Skeletal muscle satellite cell (primary cell): ENCODE results near the gene PRRC2B.
"Not testable (repeated sequence)": the region's sequence is repeated elsewhere in the genome, so short reads cannot be mapped to it uniquely, and the experiment has no call there.

Experiments
- H3K27me3 ChIP-seq: 2 replicates; pipeline ENCODE4 v1.7.0; 2013; ENCODE audit warnings: low read length; ENCODE audit not compliant: control insufficient read depth, insufficient read depth
- H3K36me3 ChIP-seq: 2 replicates; pipeline ENCODE4 v1.7.0; 2013; ENCODE audit warnings: mild to moderate bottlenecking, control low read depth, low read length; ENCODE audit not compliant: insufficient read depth
- H3K4me1 ChIP-seq: 2 replicates; pipeline ENCODE4 v1.7.0; 2013; ENCODE audit warnings: low read length; ENCODE audit not compliant: control insufficient read depth, insufficient read depth
- H3K4me2 ChIP-seq: 2 replicates; pipeline ENCODE4 v1.7.0; 2013; ENCODE audit warnings: mild to moderate bottlenecking, low read length
- H3K4me3 ChIP-seq: 2 replicates; pipeline ENCODE4 v1.7.0; 2013; ENCODE audit warnings: low read length
- H3K9ac ChIP-seq: 2 replicates; pipeline ENCODE4 v1.7.0; 2013; ENCODE audit warnings: mild to moderate bottlenecking, low read depth, low read length, moderate library complexity
- H3K9me3 ChIP-seq: replicated peaks from 2 replicates; pipeline ENCODE4 v1.7.0; 2013; ENCODE audit warnings: mild to moderate bottlenecking, control low read depth, low read length

The PRRC2B gene

DNA sequence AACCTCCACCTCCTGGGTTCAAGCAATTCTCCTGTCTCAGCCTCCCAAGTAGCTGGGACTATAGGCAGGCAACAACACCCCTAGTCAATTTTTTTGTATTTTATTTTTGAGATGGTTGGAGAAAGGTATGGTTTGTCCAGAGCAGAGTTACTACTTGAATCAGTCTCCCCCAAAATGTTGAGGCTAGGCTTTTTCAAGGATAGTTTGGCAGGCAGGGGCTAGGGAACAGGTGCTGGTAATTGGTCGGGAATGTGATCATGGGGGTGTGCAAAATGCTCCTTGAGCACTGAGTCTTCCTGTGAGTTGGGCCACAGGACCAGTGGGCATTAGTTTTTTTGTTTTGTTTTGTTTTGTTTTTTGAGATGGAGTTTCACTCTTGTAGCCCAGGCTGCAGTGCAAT lies 28.3 kb upstream of the PRRC2B start:
- no peaks in the 10 kb centered on the region for H3K27me3 ChIP-seq
- no peaks in the 10 kb centered on the region for H3K36me3 ChIP-seq
- peaks cover 11% of the 10 kb centered on the region for H3K4me1 ChIP-seq
- H3K4me2 ChIP-seq, result no peak overlapping the region
- no peak overlapping the region for H3K9ac ChIP-seq
- H3K9me3 ChIP-seq, result no peaks in the 10 kb centered on the region
- no peak overlapping the region for H3K4me3 ChIP-seq

DNA sequence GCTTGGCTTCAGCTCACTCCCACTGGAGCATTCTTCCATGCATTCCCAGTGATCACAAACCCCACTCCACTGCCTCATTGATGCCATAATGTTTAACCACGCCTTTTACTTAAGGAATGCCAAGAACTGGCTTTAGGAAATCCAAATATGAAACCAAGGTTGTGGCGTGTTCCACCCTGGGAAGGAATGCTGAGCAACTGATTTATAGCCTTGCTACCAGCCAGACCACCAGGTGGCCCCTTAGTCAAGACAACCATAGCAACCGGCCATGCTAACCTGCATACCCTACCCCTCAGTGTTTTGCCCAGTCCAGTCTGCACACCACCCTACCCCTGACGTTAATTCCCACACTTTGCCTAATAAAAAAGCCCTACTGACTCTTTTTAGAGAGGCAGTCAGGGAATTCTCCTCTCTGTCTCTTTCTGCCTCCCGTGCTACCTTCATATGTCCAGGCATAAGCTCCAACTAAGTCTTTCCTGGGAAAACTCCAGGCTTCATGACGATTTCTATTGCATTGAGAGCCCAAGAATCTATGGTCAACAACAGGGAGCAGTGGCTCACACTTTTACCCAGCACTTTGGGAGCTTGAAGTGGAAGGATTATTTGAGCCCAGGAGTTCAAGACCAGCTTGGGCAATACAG lies 27.0 kb upstream of the PRRC2B start:
- Histone ChIP-seq H3K4me2 (peak overlapping the region; percentile 46), H3K36me3 (no peaks in the 10 kb centered on the region), H3K9me3 (no peaks in the 10 kb centered on the region), H3K4me1 (peaks cover 4% of the 10 kb centered on the region), H3K27me3 (no peaks in the 10 kb centered on the region), H3K4me3 (no peak overlapping the region), H3K9ac (no peak overlapping the region)

DNA sequence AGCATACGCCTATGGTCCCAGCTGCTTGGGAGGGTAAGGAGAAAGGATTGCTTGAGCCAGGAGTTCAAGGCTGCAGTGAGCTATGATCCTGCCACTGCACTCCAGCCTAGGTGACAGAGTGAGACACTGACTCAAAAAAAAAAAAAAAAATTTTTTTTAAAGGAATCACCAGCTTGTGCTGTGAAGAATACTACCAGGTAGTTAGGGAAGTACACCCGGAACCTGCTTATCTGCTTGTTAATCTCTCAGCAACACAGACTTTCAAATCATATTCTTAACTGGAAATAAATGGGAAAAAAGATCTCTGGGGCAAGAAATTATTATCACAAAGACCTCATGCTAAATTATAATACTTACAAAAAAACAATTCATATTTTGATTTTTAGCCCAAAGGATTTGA lies 26.4 kb upstream of the PRRC2B start:
- Histone ChIP-seq H3K36me3 (no peaks in the 10 kb centered on the region), H3K9me3 (no peaks in the 10 kb centered on the region), H3K4me3 (no peak overlapping the region), H3K9ac (no peak overlapping the region), H3K27me3 (no peaks in the 10 kb centered on the region), H3K4me1 (peaks cover 5% of the 10 kb centered on the region), H3K4me2 (no peak overlapping the region)

DNA sequence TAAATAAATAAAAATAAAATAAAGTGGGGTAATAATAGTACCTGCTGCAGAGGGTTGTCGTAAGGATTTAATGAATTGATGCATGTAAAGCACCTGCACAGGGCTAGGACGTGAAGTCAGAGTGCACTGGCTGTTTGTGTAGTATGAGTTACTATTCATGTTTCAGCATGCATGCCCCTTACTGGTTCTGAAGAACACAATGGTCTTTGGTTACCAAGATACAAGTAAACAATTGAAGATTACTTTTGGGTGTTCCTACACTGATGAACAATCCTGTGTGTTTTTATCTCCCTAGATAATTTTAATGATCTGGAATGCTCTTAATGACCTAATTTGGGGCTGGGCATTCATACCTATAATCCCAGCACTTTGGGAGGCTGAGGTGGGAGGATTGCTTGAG lies 23.2 kb upstream of the PRRC2B start:
- Histone ChIP-seq H3K9ac (no peak overlapping the region), H3K4me2 (no peak overlapping the region), H3K4me1 (peaks cover 8% of the 10 kb centered on the region), H3K27me3 (no peaks in the 10 kb centered on the region), H3K4me3 (no peak overlapping the region), H3K9me3 (no peaks in the 10 kb centered on the region), H3K36me3 (no peaks in the 10 kb centered on the region)

DNA sequence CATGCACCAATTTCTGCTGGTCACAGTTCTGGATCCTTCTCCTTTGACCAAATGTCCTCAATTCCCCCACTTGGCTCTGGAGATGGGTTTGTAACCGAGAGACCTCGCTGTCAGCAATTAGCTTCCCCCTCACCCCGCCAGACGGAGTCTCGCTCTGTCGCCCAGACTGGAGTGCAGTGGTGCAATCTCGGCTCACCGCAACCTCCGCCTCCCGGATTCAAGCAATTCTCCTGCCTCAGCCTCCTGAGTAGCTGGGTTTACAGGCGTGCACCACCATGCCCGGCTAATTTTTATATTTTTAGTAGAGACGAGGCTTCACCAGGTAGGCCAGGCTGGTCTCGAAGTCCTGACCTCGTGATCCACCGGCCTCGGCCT lies 21.3 kb upstream of the PRRC2B start:
- H3K36me3 ChIP-seq, H3K9me3 ChIP-seq, H3K4me1 ChIP-seq, H3K27me3 ChIP-seq: not testable (repeated sequence)
- Histone ChIP-seq H3K4me2 (peak overlapping the region; percentile 96), H3K4me3 (peak overlapping the region; percentile 82), H3K9ac (peak overlapping the region; percentile 77)

DNA sequence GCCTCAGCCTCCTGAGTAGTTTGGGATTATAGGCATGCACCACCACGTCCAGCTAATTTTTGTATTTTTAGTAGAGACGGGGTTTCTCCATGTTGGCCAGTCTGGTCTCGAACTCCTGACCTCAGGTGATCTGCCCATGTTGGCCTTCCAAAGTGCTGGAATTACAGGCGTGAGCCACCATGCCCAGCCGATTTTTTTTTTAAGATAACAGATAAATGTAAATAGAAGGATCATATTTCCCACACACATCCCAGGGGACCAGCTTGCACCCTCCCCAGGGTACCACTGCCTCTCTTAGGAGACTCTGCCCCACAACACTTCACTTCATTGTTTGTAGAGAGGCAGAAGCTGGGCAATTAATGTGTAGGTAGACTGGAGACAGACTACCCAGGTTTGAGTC lies 19.2 kb upstream of the PRRC2B start:
- H3K27me3 ChIP-seq, H3K4me2 ChIP-seq, H3K4me1 ChIP-seq, H3K4me3 ChIP-seq, H3K36me3 ChIP-seq, H3K9ac ChIP-seq, H3K9me3 ChIP-seq: not testable (repeated sequence)

DNA sequence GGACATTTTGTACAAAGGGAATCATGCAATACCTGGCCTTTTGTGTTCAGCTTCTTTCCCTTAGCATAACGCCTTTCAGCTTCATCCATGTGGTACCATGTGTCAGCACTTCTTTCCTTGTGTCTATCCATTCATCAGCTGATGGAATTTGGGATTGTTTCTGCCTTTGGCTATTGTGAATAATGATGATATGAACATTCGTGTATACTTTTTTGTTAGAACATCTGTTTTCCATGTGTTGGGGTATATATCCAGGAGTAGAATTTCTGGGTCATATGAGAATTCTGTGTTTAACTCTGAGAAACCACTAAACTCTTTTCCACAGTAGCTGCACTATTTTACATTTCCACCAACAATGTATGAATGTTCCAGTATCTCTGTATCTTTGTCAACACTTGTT lies 14.8 kb upstream of the PRRC2B start:
- Histone ChIP-seq H3K4me3 (no peak overlapping the region), H3K9ac (no peak overlapping the region), H3K27me3 (no peaks in the 10 kb centered on the region), H3K36me3 (no peaks in the 10 kb centered on the region), H3K4me1 (peaks cover 7% of the 10 kb centered on the region), H3K9me3 (no peaks in the 10 kb centered on the region), H3K4me2 (no peak overlapping the region)

DNA sequence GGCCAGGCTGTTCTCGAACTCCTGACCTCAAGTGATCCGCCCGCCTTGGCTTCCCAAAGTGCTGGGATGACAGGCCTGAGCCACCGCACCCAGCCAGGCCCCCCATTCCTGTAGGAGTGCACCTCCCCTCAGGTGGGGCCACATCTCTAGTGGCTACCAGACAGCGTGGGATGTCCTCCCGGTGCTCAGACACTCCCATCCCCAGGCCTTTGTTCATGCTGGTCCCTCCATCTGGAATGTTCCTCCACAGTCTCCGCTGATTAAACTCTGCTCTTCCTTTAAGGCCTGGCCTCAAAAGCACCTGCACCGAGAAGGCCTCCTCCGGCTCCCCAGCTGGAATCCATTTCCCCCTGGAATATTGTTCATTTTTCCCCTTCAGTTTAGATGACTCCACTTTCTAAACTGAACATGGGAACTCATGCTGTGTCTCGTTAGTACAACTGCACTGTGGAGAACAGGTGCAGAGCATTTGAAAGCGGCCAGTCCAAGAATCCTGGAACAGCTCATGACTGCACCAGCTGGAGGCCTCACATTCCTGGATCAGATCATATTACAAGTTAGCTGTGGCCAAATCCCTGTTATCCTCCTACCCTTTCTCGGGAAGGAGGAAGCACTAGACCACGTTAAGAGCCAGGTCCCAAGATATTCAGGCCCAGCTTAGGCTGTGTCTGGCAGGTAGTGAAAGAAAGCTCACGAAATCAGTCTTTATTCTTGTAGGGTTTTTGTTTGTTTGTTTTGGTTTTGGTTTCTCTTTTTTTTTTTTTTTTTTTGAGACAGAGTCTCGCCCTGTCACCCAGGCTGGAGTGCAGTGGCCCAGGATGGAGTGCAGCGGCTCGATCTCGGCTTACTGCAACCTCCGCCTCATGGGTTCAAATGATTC lies 10.8 kb upstream of the PRRC2B start:
- no peak overlapping the region for H3K9ac ChIP-seq
- no peaks in the 10 kb centered on the region for H3K9me3 ChIP-seq
- no peak overlapping the region for H3K4me3 ChIP-seq

DNA sequence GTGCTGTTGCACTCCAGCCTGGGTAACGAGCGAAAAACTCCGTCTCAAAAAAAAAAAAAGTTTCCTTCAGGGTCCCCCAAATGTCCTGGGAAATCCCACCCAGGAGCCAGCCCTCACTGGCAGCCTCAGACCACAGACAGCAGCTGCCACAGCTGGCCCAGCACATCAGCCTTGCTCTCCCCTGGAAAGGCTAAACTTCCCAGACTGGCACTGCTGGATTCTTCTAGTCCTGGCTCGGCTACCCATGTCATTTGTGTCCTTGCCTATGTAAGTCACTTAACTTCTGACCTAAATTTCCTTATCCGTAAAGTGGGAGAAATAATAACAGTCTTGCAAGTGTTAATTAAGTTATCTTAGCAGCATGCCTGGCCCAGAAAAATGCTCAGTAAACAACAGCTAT lies 8.6 kb upstream of the PRRC2B start:
- no peaks in the 10 kb centered on the region for H3K36me3 ChIP-seq
- H3K4me1 ChIP-seq, result peaks cover 7% of the 10 kb centered on the region
- no peak overlapping the region for H3K4me3 ChIP-seq
- no peaks in the 10 kb centered on the region for H3K9me3 ChIP-seq
- peaks cover 3% of the 10 kb centered on the region for H3K27me3 ChIP-seq
- no peak overlapping the region for H3K9ac ChIP-seq
- H3K4me2 ChIP-seq, result peak overlapping the region; percentile 4

More for the DNA sequence above, 10.8 kb upstream of the PRRC2B start:
- H3K4me1 ChIP-seq, result peaks cover 7% of the 10 kb centered on the region
- no peaks in the 10 kb centered on the region for H3K36me3 ChIP-seq
- H3K4me2 ChIP-seq, result peak overlapping the region; percentile 43
- H3K27me3 ChIP-seq, result peaks cover 3% of the 10 kb centered on the region

DNA sequence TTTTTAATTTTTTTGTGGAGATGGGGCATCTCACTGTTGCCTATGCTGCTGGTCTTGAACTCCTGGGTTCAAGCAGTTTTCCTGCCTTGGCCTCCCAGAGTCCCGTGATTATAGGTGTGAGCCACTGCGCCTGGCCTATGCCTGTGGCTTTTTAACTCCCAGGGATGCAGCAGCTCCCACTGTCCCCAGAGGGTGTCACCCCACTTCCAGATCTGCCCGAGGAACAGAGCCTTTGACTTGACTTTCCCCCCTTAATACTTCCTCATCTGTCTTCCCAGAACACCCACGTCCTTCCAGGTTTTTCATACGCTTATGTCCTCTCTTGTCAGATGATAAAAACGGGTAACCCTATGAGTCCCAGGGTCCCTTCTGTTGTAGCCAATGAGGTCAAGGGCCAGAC lies 7.6 kb upstream of the PRRC2B start:
- H3K4me3 ChIP-seq, result no peak overlapping the region
- no peaks in the 10 kb centered on the region for H3K9me3 ChIP-seq
- no peaks in the 10 kb centered on the region for H3K36me3 ChIP-seq
- peaks cover 3% of the 10 kb centered on the region for H3K27me3 ChIP-seq
- peaks cover 7% of the 10 kb centered on the region for H3K4me1 ChIP-seq
- H3K9ac ChIP-seq, result no peak overlapping the region
- H3K4me2 ChIP-seq, result no peak overlapping the region

DNA sequence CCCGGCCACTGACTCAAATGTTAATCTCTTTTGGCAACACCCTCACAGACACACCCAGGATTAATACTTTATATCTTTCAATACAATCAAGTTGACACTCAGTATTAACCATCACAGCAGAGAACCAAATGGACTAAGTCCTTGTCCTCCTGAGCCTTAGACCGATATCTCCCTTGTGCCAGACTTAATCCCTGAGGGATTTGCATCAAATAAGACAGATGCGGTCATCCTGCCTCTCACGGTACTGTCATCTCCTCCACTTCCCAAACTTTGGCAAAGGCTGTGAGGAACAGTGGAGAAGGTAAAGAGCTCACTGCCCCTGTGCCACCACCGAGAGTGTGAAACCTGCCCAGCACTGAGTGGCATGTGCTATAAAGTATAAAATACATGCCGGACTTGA lies 6.5 kb upstream of the PRRC2B start:
- Histone ChIP-seq H3K4me2 (no peak overlapping the region), H3K4me3 (no peak overlapping the region), H3K9me3 (no peaks in the 10 kb centered on the region), H3K4me1 (peaks cover 7% of the 10 kb centered on the region), H3K36me3 (no peaks in the 10 kb centered on the region), H3K9ac (no peak overlapping the region), H3K27me3 (peaks cover 3% of the 10 kb centered on the region)

DNA sequence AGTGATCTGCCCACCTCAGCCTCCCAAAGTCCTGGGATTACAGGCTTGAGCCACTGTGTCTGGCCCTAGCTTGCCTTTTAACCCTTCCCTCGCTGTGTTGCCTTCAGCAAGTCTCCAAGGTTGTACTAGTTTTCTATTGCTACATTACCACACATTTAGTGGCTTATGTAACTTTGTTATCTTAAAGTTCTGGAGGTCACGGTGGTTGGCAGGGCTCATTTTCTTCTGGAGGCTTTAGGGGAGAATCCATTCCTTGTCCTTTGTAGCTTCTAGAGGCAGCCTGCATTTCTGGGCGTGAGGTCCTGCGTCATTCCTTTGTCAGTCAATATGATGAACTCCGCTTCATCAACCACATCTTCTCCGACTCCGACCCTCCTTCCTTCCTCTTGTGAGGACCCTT lies 2.9 kb upstream of the PRRC2B start:
- Histone ChIP-seq H3K9ac (no peak overlapping the region), H3K27me3 (peaks cover 3% of the 10 kb centered on the region), H3K4me2 (no peak overlapping the region), H3K4me3 (no peak overlapping the region), H3K4me1 (peaks cover 13% of the 10 kb centered on the region), H3K9me3 (no peaks in the 10 kb centered on the region), H3K36me3 (no peaks in the 10 kb centered on the region)
